SK-N-SH (cell line): Measurements from ENCODE around the gene AFF3. TPM values are rescaled to one million over a fixed set of nuclear protein-coding genes. Genes with fewer than 3 reads are reported as not detected.

ENCODE experiments used
- CTCF ChIA-PET: fragments of 300-600, 350-600 bp; formaldehyde crosslinking; extraction: SDS; loops from one replicate; lab custom pipeline; 2021; lab: Yijun Ruan, JAX
- POLR2A ChIA-PET: fragments of 350-600 bp; sonication (Branson Sonifier 250); formaldehyde crosslinking; extraction: SDS; loops from one replicate; lab custom pipeline; 2020; ENCODE audit warnings: antibody characterized with exemption, inconsistent platforms; lab: Yijun Ruan, JAX
- DNase-seq: peaks from one replicate; pipeline ENCODE4 v3.0.0; 2012
- H2AFZ ChIP-seq: fragments of 200-600 bp; sonication (generic); 2 replicates; pipeline ENCODE4 v1.8.1; 2016; ENCODE audit warnings: antibody characterized with exemption, mild to moderate bottlenecking, low read depth
- H3F3A ChIP-seq: fragments of 200-600 bp; sonication (generic); replicated peaks from 2 replicates; pipeline ENCODE3; 2016; ENCODE audit warnings: antibody characterized with exemption, mild to moderate bottlenecking; ENCODE audit not compliant: insufficient read depth
- H3K27ac ChIP-seq, 2 experiments: fragments of 200-500 bp in 1 of 2; fragments of 200-600 bp in 1 of 2; sonication (Bioruptor generic) in 1 of 2; sonication (generic), shearing (Covaris generic) in 1 of 2; 2 replicates each; pipeline versions ENCODE4 v1.5.1 to v1.6.1; 2014 to 2016; ENCODE audit warnings: low read depth in 2 of 2, inconsistent platforms in 1 of 2, low read length in 1 of 2, mild to moderate bottlenecking in 1 of 2, mixed read lengths in 1 of 2
- H3K27me3 ChIP-seq: fragments of 200-600 bp; sonication (generic), shearing (Covaris generic); 2 replicates; pipeline ENCODE4 v1.6.1; 2016; ENCODE audit warnings: mixed run types; ENCODE audit not compliant: insufficient read depth
- H3K36me3 ChIP-seq, 2 experiments: fragments of 200-500 bp in 1 of 2; fragments of 200-600 bp in 1 of 2; sonication (Bioruptor generic) in 1 of 2; sonication (generic) in 1 of 2; replicated peaks in 1 of 2; 2 replicates each; pipeline versions ENCODE3 to v1.5.1; 2014 to 2016; ENCODE audit warnings: low read length in 1 of 2, mild to moderate bottlenecking in 1 of 2; ENCODE audit not compliant: insufficient read depth in 2 of 2, control insufficient read depth in 1 of 2
- H3K4me1 ChIP-seq, 2 experiments: fragments of 200-500 bp in 1 of 2; fragments of 200-600 bp in 1 of 2; sonication (Bioruptor generic) in 1 of 2; sonication (generic), shearing (Covaris generic) in 1 of 2; 2 replicates each; pipeline versions ENCODE4 v1.5.1 to v1.6.1; 2014 to 2016; ENCODE audit warnings: low read depth in 1 of 2, low read length in 1 of 2, mixed run types in 1 of 2; ENCODE audit not compliant: insufficient read depth in 2 of 2, control insufficient read depth in 1 of 2
- H3K4me2 ChIP-seq: fragments of 200-600 bp; sonication (generic), shearing (Covaris generic); 2 replicates; pipeline ENCODE4 v1.6.1; 2017; ENCODE audit warnings: mixed run types
- H3K4me3 ChIP-seq, 2 experiments: fragments of 200-500 bp in 1 of 2; fragments of 200-600 bp in 1 of 2; sonication (Bioruptor generic) in 1 of 2; sonication (generic), shearing (Covaris generic) in 1 of 2; 2 replicates each; pipeline versions ENCODE4 v1.5.1 to v1.8.1; 2014 to 2016; ENCODE audit warnings: low read depth in 2 of 2, inconsistent platforms in 1 of 2, low read length in 1 of 2, mild to moderate bottlenecking in 1 of 2, mixed read lengths in 1 of 2, moderate library complexity in 1 of 2
- H3K79me2 ChIP-seq: fragments of 200-600 bp; sonication (generic); 2 replicates; pipeline ENCODE4 v1.8.1; 2017; ENCODE audit warnings: mild to moderate bottlenecking; ENCODE audit not compliant: insufficient read depth
- H3K9ac ChIP-seq: fragments of 200-600 bp; sonication (generic); 2 replicates; pipeline ENCODE4 v1.6.1; 2017; ENCODE audit warnings: mixed run types
- H3K9me2 ChIP-seq: fragments of 200-600 bp; sonication (generic); 2 replicates; pipeline ENCODE4 v1.6.1; 2017; ENCODE audit warnings: mixed run types
- H3K9me3 ChIP-seq: fragments of 200-600 bp; sonication (generic); 2 replicates; pipeline ENCODE4 v1.6.1; 2017; ENCODE audit warnings: mixed run types, mild to moderate bottlenecking, moderate library complexity
- H4K20me1 ChIP-seq: fragments of 200-600 bp; sonication (generic); 2 replicates; pipeline ENCODE4 v1.6.1; 2017; ENCODE audit warnings: mild to moderate bottlenecking, mixed run types; ENCODE audit not compliant: insufficient read depth
- CHD2 ChIP-seq: fragments of 150-350 bp; IDR thresholded peaks from 2 replicates; pipeline ENCODE4 v1.6.1; 2018; ENCODE audit warnings: low read length; ENCODE audit not compliant: partially characterized antibody
- CTCF ChIP-seq: fragments of 200-600 bp; sonication (generic); IDR thresholded peaks from 2 replicates; pipeline ENCODE4 v1.6.1; 2017; ENCODE audit warnings: antibody characterized with exemption, mild to moderate bottlenecking, moderate library complexity
- EZH2phosphoT487 ChIP-seq: fragments of 200-600 bp; sonication (generic); IDR thresholded peaks from 2 replicates; pipeline ENCODE4 v1.6.1; 2017; ENCODE audit warnings: low read depth, mixed run types, mild to moderate bottlenecking, antibody characterized with exemption, moderate library complexity, borderline replicate concordance
- FOSL2 ChIP-seq: IDR thresholded peaks from 2 replicates; pipeline ENCODE4 v1.4.0; 2012; ENCODE audit warnings: low read depth, mild to moderate bottlenecking, moderate library complexity, borderline replicate concordance
- FOXM1 ChIP-seq: IDR thresholded peaks from 2 replicates; pipeline ENCODE4 v1.4.0; 2012; ENCODE audit warnings: low read depth, mild to moderate bottlenecking
- GATA2 ChIP-seq: sonication (generic); formaldehyde crosslinking; IDR thresholded peaks from 2 replicates; pipeline ENCODE4 v1.5.0; 2020; ENCODE audit warnings: mild to moderate bottlenecking, missing genetic modification reagents
- JUND ChIP-seq: IDR thresholded peaks from 2 replicates; pipeline ENCODE4 v1.4.0; 2012
- MEF2A ChIP-seq: IDR thresholded peaks from 2 replicates; pipeline ENCODE4 v1.4.0; 2012; ENCODE audit warnings: low read depth, borderline replicate concordance
- MXI1 ChIP-seq: IDR thresholded peaks from 2 replicates; pipeline ENCODE4 v1.6.1; 2012; ENCODE audit warnings: mild to moderate bottlenecking, low read depth, low read length, improper control_type of control experiment
- NRF1 ChIP-seq: IDR thresholded peaks from 2 replicates; pipeline ENCODE4 v1.6.1; 2012; ENCODE audit warnings: low read depth, mild to moderate bottlenecking, low read length
- RFX5 ChIP-seq: IDR thresholded peaks from 2 replicates; pipeline ENCODE4 v1.6.1; 2012; ENCODE audit warnings: mild to moderate bottlenecking, improper control_type of control experiment, low read length
- RXRA ChIP-seq: IDR thresholded peaks from 2 replicates; pipeline ENCODE4 v1.4.0; 2012; ENCODE audit warnings: low read depth, mild to moderate bottlenecking, borderline replicate concordance
- SIN3A ChIP-seq: IDR thresholded peaks from 2 replicates; pipeline ENCODE4 v1.6.1; 2012; ENCODE audit warnings: low read depth, mild to moderate bottlenecking, low read length, moderate library complexity, borderline replicate concordance
- TEAD4 ChIP-seq: IDR thresholded peaks from 2 replicates; pipeline ENCODE4 v1.4.0; 2012; ENCODE audit warnings: mild to moderate bottlenecking, borderline replicate concordance; ENCODE audit not compliant: insufficient read depth
- USF2 ChIP-seq: fragments of 150-350 bp; IDR thresholded peaks from 2 replicates; pipeline ENCODE4 v1.6.1; 2017; ENCODE audit warnings: antibody characterized with exemption, low read length, low read depth, borderline replicate concordance
- WGBS: methylation state at CpG from one replicate; pipeline ENCODE4 v1.1.6; 2017; ENCODE audit warnings: low lambda C conversion rate; 5-methylcytosine and 5-hydroxymethylcytosine counted together
- polyA plus RNA-seq, 3 experiments: library from polyadenylated mRNA; depleted of rRNA; stranded (reverse); fragments of >200 nt; gene quantifications; 2 replicates each; pipeline ENCODE4 v1.2.3, GENCODE V29; 2012

Gene AFF3
- polyA plus RNA-seq, 1 of the 3 experiments (the other 2 are of a cell fraction), result 0.36 TPM

DNA sequence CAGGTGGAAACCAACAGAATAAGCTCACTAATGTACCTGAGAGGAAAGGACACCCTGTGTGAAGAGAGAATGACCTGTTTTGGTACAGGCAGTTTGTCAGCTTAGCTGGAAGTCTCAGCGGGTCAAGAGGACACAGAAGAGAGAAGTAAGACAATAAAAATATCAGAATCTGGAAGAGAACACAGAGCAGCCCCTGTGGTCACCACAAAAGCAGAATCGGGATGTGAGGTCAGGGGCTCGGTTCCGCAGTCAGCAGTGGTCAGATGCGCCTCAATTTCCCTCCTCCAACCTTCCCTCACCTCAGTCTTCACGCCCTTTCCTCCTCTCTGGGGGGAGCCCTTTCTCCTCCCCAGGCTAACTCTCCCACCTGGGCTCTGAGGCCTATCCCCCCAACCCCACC, 122.9 kb downstream of the AFF3 start:
- POLR2A ChIA-PET, result no interaction called here
- Histone ChIP-seq H3K36me3 (no peaks in the 10 kb centered on the region), H4K20me1 (no peaks in the 10 kb centered on the region), H3K79me2 (no peaks in the 10 kb centered on the region), H3K9me2 (no peaks in the 10 kb centered on the region), H3K9ac (no peak overlapping the region), H3K27me3 (no peaks in the 10 kb centered on the region), H3K27ac (no peak overlapping the region), H3K4me3 (no peak overlapping the region), H3K9me3 (no peaks in the 10 kb centered on the region), H3F3A (peaks cover 8% of the 10 kb centered on the region), H3K4me1 (peaks cover 0 to 7% of the 10 kb centered on the region in 2 experiments; a peak in 2 of 4 replicates), H2AFZ (no peak overlapping the region), H3K4me2 (no peak overlapping the region)
- CTCF ChIA-PET, result no interaction called here
- no peak for TF ChIP-seq MEF2A
- no peak for TF ChIP-seq FOXM1
- TF ChIP-seq TEAD4, result no peak
- no peak for TF ChIP-seq EZH2phosphoT487
- TF ChIP-seq MXI1, result no peak
- no peak for TF ChIP-seq USF2
- TF ChIP-seq GATA2 (CRISPR knock-in tag), result no peak
- TF ChIP-seq CHD2, result no peak
- no peak for TF ChIP-seq RFX5
- no peak for TF ChIP-seq RXRA
- no peak for TF ChIP-seq SIN3A
- no peak for TF ChIP-seq NRF1
- DNase-seq, result no peak
- WGBS, result 86% methylated on average over 6 of the region's 6 CpGs

- TF ChIP-seq JUND (peak; percentile 14; the same call in 1 of the 2 replicates), FOSL2 (peak; percentile 35; the same call in 1 of the 2 replicates), RFX5 (no peak), CTCF (peak; percentile 11; the same call in 1 of the 2 replicates)
- POLR2A ChIA-PET, result no interaction called here
- CTCF ChIA-PET, result interaction anchor here (1.0 kb wide), 1 partner anchor 12 kb away, joined by 3 read pairs; no protein-coding TSS in a partner anchor
- DNase-seq, result no peak
- WGBS, result 76% methylated on average over 9 of the region's 9 CpGs
- Histone ChIP-seq H3K4me3 (0 out of 4 replicates have a peak overlapping the region, but pooled peaks of 1 of the 2 experiments have one; percentile 27), H3K36me3 (no peaks in the 10 kb centered on the region), H3K9ac (no peak overlapping the region), H3K4me1 (peaks cover 0 to 12% of the 10 kb centered on the region in 2 experiments; a peak in 3 of 4 replicates), H3K9me3 (no peaks in the 10 kb centered on the region), H3F3A (peaks cover 13% of the 10 kb centered on the region), H3K79me2 (no peaks in the 10 kb centered on the region), H3K27me3 (no peaks in the 10 kb centered on the region), H2AFZ (peak overlapping the region; percentile 54; the same call in 1 of the 2 replicates), H4K20me1 (no peaks in the 10 kb centered on the region), H3K9me2 (no peaks in the 10 kb centered on the region), H3K4me2 (peak overlapping the region; percentile 38; the same call in 1 of the 2 replicates), H3K27ac (peak overlapping the region in 1 of 2 experiments; percentile 61; a peak in 2 of 4 replicates)
These were observed 123.8 kb downstream of the AFF3 start for GRCh38 chr2:100018341-100019193.
